AG04450 (cell line): ENCODE measurements around the gene LRMDA. TPM values are rescaled to one million over a fixed set of nuclear protein-coding genes. Genes with fewer than 3 reads are reported as not detected.

Source experiments
- CTCF ChIA-PET: fragments of 300-600, 350-600 bp; formaldehyde crosslinking; extraction: SDS; loops from one replicate; lab custom pipeline; 2022; ENCODE audit warnings: antibody characterized with exemption, inconsistent platforms; lab: Charles Lee
- POLR2A ChIA-PET: fragments of 350-600 bp; formaldehyde crosslinking; extraction: SDS; loops from one replicate; lab custom pipeline; 2021; ENCODE audit warnings: antibody characterized with exemption, inconsistent platforms; lab: Yijun Ruan, JAX
- DNase-seq: peaks from one replicate; pipeline ENCODE4 v3.0.0-alpha.2; 2011; ENCODE audit warnings: low read depth, low spot score
- H3K27ac ChIP-seq: one replicate; pipeline ENCODE4 v1.5.1; 2012; ENCODE audit warnings: low read depth, low read length, control low read depth
- H3K27me3 ChIP-seq: one replicate; pipeline ENCODE4 v1.6.0; 2012; ENCODE audit warnings: low read length; ENCODE audit not compliant: control insufficient read depth, insufficient read depth
- H3K4me3 ChIP-seq: 2 replicates; pipeline ENCODE4 v1.5.1; 2011; ENCODE audit warnings: mild to moderate bottlenecking, low read depth, low read length, control low read depth
- H3K9me3 ChIP-seq: 2 replicates; pipeline ENCODE4 v1.5.1; 2012; ENCODE audit warnings: low read length; ENCODE audit not compliant: control insufficient read depth, insufficient read depth
- polyA plus RNA-seq: library from polyadenylated mRNA; depleted of rRNA; stranded (reverse); fragments of >200 nt; gene quantifications from 2 replicates; pipeline ENCODE4 v1.2.3, GENCODE V29; 2011
- TF ChIP-seq, protein P1 (sequence below): IDR thresholded peaks from 2 replicates; pipeline ENCODE4 v1.5.1; 2011; ENCODE audit warnings: low read depth, low read length, control low read depth, inconsistent platforms

LRMDA gene
- polyA plus RNA-seq, 1 experiment, result 0.12 TPM

DNA sequence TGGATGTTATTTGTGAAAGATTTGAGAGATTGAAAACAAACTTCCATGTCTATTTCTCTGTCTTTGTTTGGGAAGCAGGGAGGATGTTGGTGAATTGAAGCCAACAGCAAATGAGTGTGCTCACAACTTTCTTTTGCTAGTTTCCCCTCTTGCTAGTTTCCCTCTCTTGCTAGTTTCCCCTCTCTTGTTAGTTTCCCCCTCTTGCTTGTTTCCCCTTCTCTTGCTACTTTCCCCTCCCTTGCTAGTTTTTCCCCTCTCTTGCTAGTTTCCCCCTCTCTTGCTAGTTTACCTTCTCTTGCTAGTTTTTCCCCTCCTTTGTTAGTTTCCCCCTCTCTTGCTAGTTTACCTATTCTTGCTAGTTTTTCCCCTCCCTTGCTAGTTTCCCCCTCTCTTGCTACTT lies 613.3 kb downstream of the LRMDA start:
- ChIA-PET POLR2A (no interaction called here), CTCF (no interaction called here)
- TF ChIP-seq, protein P1, sequence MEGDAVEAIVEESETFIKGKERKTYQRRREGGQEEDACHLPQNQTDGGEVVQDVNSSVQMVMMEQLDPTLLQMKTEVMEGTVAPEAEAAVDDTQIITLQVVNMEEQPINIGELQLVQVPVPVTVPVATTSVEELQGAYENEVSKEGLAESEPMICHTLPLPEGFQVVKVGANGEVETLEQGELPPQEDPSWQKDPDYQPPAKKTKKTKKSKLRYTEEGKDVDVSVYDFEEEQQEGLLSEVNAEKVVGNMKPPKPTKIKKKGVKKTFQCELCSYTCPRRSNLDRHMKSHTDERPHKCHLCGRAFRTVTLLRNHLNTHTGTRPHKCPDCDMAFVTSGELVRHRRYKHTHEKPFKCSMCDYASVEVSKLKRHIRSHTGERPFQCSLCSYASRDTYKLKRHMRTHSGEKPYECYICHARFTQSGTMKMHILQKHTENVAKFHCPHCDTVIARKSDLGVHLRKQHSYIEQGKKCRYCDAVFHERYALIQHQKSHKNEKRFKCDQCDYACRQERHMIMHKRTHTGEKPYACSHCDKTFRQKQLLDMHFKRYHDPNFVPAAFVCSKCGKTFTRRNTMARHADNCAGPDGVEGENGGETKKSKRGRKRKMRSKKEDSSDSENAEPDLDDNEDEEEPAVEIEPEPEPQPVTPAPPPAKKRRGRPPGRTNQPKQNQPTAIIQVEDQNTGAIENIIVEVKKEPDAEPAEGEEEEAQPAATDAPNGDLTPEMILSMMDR, result no peak
- Histone ChIP-seq H3K9me3 (no peaks in the 10 kb centered on the region), H3K4me3 (no peak overlapping the region), H3K27me3 (peaks cover 12% of the 10 kb centered on the region), H3K27ac (no peak overlapping the region)
- DNase-seq, result no peak

DNA sequence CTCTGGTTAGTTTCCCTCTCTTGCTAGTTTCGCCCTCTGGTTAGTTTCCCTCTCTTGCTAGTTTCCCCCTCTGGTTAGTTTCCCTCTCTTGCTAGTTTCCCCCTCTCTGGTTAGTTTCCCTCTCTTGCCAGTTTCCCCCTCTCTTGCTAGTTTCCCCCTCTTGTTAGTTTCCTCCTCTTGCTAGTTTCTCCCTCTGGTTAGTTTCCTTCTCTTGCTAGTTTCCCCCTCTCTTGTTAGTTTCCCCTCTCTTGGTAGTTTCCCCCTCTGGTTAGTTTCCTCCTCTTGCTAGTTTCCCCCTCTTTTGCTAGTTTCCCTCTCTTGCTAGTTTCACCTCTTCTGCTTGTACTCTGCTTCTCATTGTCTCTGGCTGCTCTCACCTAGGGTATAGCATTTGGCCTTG lies 613.8 kb downstream of the LRMDA start:
- Histone ChIP-seq H3K4me3 (no peak overlapping the region), H3K27me3 (peaks cover 12% of the 10 kb centered on the region), H3K9me3 (no peaks in the 10 kb centered on the region), H3K27ac (no peak overlapping the region)
- DNase-seq, result no peak
- ChIA-PET POLR2A (no interaction called here), CTCF (no interaction called here)
- TF ChIP-seq, protein P1, result no peak

DNA sequence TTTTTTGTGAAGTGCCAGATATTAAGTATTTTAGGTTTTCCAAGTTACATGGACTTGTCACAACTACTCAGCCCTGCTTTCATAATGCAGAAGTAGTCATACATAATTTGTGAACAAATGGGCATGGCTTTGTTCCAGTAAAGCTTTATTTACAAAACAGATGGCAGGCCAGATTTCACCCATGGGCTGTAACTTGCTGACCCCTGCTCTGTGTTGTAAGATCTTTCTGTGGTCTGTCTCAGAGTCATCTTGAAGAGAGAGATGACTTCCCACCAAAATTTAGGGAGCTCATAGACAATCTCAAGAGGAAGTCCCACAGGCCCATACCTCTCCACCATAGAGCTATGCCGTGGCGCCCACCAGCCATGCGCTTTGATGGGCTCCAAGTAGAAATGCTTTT lies 616.1 kb downstream of the LRMDA start:
- CTCF ChIA-PET, result interaction anchor here (2.4 kb wide), 1 partner anchor 11 kb away, joined by 20 read pairs; no protein-coding TSS in a partner anchor
- TF ChIP-seq, protein P1, result no peak

DNA sequence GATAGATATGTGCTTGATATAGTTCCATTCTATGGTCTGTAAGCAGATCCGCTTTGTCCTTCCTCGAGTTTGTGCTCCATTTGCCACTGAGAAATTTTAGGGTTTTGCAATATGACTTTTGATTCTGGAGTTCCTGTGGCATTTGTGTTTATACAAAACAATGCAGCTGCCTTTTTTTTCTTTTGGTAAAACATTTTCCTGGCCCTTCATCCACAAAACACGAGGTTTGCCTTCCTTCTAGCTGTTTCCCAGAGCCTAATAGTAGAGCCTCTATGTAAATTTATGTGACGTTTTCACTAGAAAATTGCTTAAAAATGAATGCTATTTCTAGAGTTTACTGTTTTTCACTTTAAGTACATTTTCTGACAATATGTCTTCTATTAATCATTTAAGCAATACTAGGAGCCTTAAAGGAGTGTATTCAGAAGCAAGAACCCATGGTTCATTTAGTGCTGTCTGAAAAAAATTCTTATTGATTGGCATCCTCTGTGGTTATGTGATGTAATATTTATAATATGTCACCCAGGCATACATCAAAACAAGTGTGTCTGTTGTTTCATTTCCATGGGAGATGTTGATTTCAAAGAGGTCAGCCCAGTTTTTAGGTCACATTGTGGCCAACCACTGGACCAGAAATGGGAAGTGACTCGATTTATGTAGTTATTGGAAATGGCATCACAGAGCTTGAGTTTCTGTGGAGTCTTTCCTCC lies 618.3 kb downstream of the LRMDA start:
- CTCF ChIA-PET, result interaction anchor here (1.8 kb wide), 1 partner anchor 13 kb away, joined by 5 read pairs; no protein-coding TSS in a partner anchor

More for the DNA sequence above, 616.1 kb downstream of the LRMDA start:
- POLR2A ChIA-PET, result no interaction called here
- Histone ChIP-seq H3K4me3 (no peak overlapping the region), H3K27ac (no peak overlapping the region), H3K27me3 (peaks cover 18% of the 10 kb centered on the region), H3K9me3 (no peaks in the 10 kb centered on the region)
- DNase-seq, result no peak

GRCh38 chr10:76050291-76050625 lies 618.8 kb downstream of the LRMDA start:
- TF ChIP-seq, protein P1, result no peak
- H3K9me3 ChIP-seq, result peaks cover 1% of the 10 kb centered on the region
- no peak for DNase-seq
- H3K27me3 ChIP-seq, result peaks cover 21% of the 10 kb centered on the region
- H3K27ac ChIP-seq, result no peak overlapping the region
- H3K4me3 ChIP-seq, result no peak overlapping the region
- ChIA-PET POLR2A (no interaction called here), CTCF (interaction anchor here (1.8 kb wide), 1 partner anchor 14 kb away, joined by 5 read pairs; no protein-coding TSS in a partner anchor)

More for the DNA sequence above, 618.3 kb downstream of the LRMDA start:
- no peak for DNase-seq
- Histone ChIP-seq H3K27ac (no peak overlapping the region), H3K9me3 (no peaks in the 10 kb centered on the region), H3K27me3 (peaks cover 23% of the 10 kb centered on the region), H3K4me3 (no peak overlapping the region)
- TF ChIP-seq, protein P1, result no peak
- POLR2A ChIA-PET, result no interaction called here
